Loucy (cell line): ENCODE measurements around the gene CMC2.

Experiments used
- H2AFZ ChIP-seq: fragments of 200-600 bp; sonication (generic); 2 replicates; pipeline ENCODE4 v1.6.0; 2016; ENCODE audit warnings: antibody characterized with exemption, mild to moderate bottlenecking, low read length, moderate library complexity
- H3F3A ChIP-seq: fragments of 200-600 bp; 2 replicates; pipeline ENCODE4 v1.6.0; 2016; ENCODE audit warnings: antibody characterized with exemption, low read depth, mild to moderate bottlenecking
- H3K27me3 ChIP-seq: fragments of 200-600 bp; sonication (generic); 2 replicates; pipeline ENCODE4 v1.6.1; 2014; ENCODE audit warnings: low read length, mild to moderate bottlenecking; ENCODE audit not compliant: insufficient read depth, poor library complexity, severe bottlenecking
- H3K36me3 ChIP-seq: fragments of 200-600 bp; sonication (generic); 2 replicates; pipeline ENCODE4 v1.6.1; 2016; ENCODE audit warnings: low read length; ENCODE audit not compliant: insufficient read depth
- H3K4me1 ChIP-seq: fragments of 200-600 bp; sonication (generic); 2 replicates; pipeline ENCODE4 v1.5.1; 2014; ENCODE audit warnings: low read length, mild to moderate bottlenecking; ENCODE audit not compliant: insufficient read depth, poor library complexity, severe bottlenecking
- H3K4me2 ChIP-seq: fragments of 200-600 bp; sonication (generic); 2 replicates; pipeline ENCODE4 v1.6.0; 2014; ENCODE audit warnings: antibody characterized with exemption, low read length, low read depth, mild to moderate bottlenecking; ENCODE audit not compliant: poor library complexity, severe bottlenecking
- H3K4me3 ChIP-seq: fragments of 200-600 bp; sonication (generic); 2 replicates; pipeline ENCODE4 v1.5.1; 2014; ENCODE audit warnings: low read length, mild to moderate bottlenecking, mixed read lengths; ENCODE audit not compliant: poor library complexity, severe bottlenecking
- H3K79me2 ChIP-seq: fragments of 200-600 bp; sonication (generic); 2 replicates; pipeline ENCODE4 v1.6.1; 2014; ENCODE audit warnings: low read length; ENCODE audit not compliant: insufficient read depth
- H3K9ac ChIP-seq: fragments of 200-600 bp; sonication (generic); 2 replicates; pipeline ENCODE4 v1.6.0; 2014; ENCODE audit warnings: mild to moderate bottlenecking, low read depth, low read length, moderate library complexity; ENCODE audit not compliant: poor library complexity, severe bottlenecking
- H3K9me2 ChIP-seq: fragments of 200-600 bp; sonication (generic); replicated peaks from 2 replicates; pipeline ENCODE4 v1.6.1; 2016; ENCODE audit warnings: low read depth, low read length, mixed read lengths
- H3K9me3 ChIP-seq: fragments of 200-600 bp; sonication (generic); 2 replicates; pipeline ENCODE4 v1.6.1; 2014; ENCODE audit warnings: mild to moderate bottlenecking, antibody characterized with exemption, low read length, low read depth; ENCODE audit not compliant: insufficient read depth
- H4K20me1 ChIP-seq: fragments of 200-600 bp; sonication (generic); 2 replicates; pipeline ENCODE4 v1.6.0; 2014; ENCODE audit warnings: antibody characterized with exemption, low read length, mild to moderate bottlenecking; ENCODE audit not compliant: insufficient read depth, poor library complexity, severe bottlenecking
- EZH2phosphoT487 ChIP-seq: fragments of 200-600 bp; IDR thresholded peaks from 2 replicates; pipeline ENCODE4 v1.6.1; 2018; ENCODE audit warnings: antibody characterized with exemption, mild to moderate bottlenecking, moderate library complexity, borderline replicate concordance
- TF ChIP-seq, protein P1 (sequence below): fragments of 200-600 bp; sonication (generic); conservative IDR thresholded peaks from 2 replicates; pipeline ENCODE4 v1.5.1; 2014; ENCODE audit warnings: mild to moderate bottlenecking, antibody characterized with exemption, low read length

The CMC2 gene

DNA sequence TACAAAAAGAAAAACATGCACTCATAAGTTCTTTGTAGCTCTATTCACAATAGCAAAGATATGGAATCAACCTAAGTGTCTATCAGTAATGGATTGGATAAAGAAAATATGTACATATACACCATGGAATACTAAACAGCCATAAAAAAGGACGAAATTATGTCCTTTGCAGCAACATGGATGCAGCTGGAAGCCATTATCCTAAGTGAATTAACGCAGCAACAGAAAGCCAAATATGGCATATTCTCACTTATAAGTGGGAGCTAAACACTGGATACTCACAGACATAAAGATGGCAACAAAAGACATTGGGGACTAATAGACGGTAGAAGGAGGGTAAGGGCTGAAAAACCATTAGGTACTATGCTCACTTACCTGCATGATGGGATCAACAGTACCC is 5.8 kb downstream of the CMC2 start:
- no peaks in the 10 kb centered on the region for H3F3A ChIP-seq
- H3K36me3 ChIP-seq, result 0 out of 2 replicates have a peak, but pooled peaks cover 3% of the 10 kb centered on the region
- TF ChIP-seq EZH2phosphoT487, result no peak
- TF ChIP-seq, protein P1, sequence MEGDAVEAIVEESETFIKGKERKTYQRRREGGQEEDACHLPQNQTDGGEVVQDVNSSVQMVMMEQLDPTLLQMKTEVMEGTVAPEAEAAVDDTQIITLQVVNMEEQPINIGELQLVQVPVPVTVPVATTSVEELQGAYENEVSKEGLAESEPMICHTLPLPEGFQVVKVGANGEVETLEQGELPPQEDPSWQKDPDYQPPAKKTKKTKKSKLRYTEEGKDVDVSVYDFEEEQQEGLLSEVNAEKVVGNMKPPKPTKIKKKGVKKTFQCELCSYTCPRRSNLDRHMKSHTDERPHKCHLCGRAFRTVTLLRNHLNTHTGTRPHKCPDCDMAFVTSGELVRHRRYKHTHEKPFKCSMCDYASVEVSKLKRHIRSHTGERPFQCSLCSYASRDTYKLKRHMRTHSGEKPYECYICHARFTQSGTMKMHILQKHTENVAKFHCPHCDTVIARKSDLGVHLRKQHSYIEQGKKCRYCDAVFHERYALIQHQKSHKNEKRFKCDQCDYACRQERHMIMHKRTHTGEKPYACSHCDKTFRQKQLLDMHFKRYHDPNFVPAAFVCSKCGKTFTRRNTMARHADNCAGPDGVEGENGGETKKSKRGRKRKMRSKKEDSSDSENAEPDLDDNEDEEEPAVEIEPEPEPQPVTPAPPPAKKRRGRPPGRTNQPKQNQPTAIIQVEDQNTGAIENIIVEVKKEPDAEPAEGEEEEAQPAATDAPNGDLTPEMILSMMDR, result no peak
- peak overlapping the region; percentile 96 for H3K4me2 ChIP-seq
- H3K4me1 ChIP-seq, result peaks cover 68% of the 10 kb centered on the region
- H3K79me2 ChIP-seq, result peaks cover 99% of the 10 kb centered on the region
- H3K9ac ChIP-seq, result no peak overlapping the region
- H3K4me3 ChIP-seq, result no peak overlapping the region
- H3K27me3 ChIP-seq, result no peaks in the 10 kb centered on the region
- no peaks in the 10 kb centered on the region for H3K9me3 ChIP-seq
- no peaks in the 10 kb centered on the region for H3K9me2 ChIP-seq
- no peak overlapping the region for H2AFZ ChIP-seq
- H4K20me1 ChIP-seq, result peaks cover 54% of the 10 kb centered on the region

DNA sequence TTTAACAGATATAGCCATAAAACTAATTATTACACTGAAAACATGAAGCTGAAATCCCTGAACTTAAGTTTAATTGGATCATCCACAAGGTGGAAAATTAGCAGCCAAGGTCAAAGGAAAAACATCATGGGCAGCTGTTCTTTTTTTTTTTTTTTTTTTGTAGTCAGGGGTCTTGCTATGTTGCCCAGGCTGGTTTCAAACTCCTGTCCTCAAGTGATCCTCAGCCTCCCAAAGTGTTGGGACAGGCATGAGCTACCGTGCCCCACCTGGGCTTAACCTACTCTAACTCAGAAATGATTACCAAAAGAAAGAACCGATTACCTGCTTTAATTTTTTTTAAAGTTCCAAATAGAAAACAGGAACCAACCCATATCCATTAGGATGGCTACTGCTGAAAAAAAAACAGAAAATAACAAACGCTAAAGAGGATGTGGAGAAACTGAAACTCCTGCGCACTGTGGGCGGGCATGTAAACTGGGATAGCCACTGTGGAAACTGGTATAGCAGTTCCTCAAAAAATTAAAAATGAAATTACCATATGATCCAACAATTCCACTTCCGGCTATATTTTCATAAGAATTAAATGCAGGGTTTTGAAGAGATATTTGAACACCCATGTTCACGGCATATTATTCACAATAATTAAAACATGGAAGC is 8.6 kb downstream of the CMC2 start:
- Histone ChIP-seq H3K79me2 (peaks cover 99% of the 10 kb centered on the region), H2AFZ (no peak overlapping the region), H3K27me3 (no peaks in the 10 kb centered on the region), H3K9me2 (no peaks in the 10 kb centered on the region), H3F3A (no peaks in the 10 kb centered on the region), H4K20me1 (peaks cover 34% of the 10 kb centered on the region), H3K9me3 (no peaks in the 10 kb centered on the region), H3K4me3 (peak overlapping the region; percentile 58), H3K4me1 (peaks cover 44% of the 10 kb centered on the region), H3K36me3 (peaks cover 10% of the 10 kb centered on the region; the same call in 1 of the 2 replicates), H3K9ac (peak overlapping the region; percentile 36), H3K4me2 (peak overlapping the region; percentile 72)
- TF ChIP-seq, protein P1, result no peak
- TF ChIP-seq EZH2phosphoT487, result no peak

DNA sequence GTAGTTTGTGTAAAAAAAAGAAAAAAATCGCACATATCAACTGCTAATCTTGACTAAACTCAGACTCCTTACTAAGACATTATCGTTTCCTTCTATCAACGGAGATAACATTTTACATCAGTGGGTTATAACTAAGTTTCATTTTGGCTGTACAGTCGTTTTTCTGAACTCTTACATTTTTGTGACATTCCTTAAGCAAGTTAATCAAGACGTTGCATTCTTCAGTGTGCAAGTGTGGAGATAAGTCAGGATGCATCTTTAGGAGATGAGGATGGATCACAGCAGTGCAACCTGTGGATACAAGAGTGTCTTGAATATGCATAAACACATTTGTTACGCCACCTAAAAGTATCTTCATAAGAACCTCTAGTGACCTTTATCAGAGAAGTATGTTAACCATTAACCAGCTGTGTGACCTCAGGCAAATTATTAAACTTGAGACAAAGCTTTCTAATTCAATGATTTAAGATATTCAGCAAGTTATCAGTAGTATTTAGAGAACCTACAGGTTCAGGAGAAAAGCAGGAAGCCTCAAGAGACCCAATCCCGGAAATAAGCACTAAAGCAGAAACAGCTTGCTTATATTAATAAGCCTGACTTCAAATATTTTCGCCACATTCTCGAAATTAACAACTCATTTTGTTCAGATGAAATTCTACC is 9.4 kb downstream of the CMC2 start:
- no peak overlapping the region for H2AFZ ChIP-seq
- H3K9ac ChIP-seq, result peak overlapping the region; percentile 36
- H4K20me1 ChIP-seq, result peaks cover 26% of the 10 kb centered on the region
- no peaks in the 10 kb centered on the region for H3F3A ChIP-seq
- no peaks in the 10 kb centered on the region for H3K9me2 ChIP-seq
- peaks cover 99% of the 10 kb centered on the region for H3K79me2 ChIP-seq
- peaks cover 35% of the 10 kb centered on the region for H3K4me1 ChIP-seq
- no peak for TF ChIP-seq EZH2phosphoT487
- TF ChIP-seq, protein P1, result no peak
- peak overlapping the region; percentile 72 for H3K4me2 ChIP-seq
- H3K9me3 ChIP-seq, result no peaks in the 10 kb centered on the region
- peaks cover 10% of the 10 kb centered on the region; the same call in 1 of the 2 replicates for H3K36me3 ChIP-seq
- no peaks in the 10 kb centered on the region for H3K27me3 ChIP-seq
- peak overlapping the region; percentile 58 for H3K4me3 ChIP-seq
